SK-N-MC (cell line): ENCODE measurements around the gene DPYSL4.

Experiments used
- DNase-seq: peaks from one replicate; pipeline ENCODE4 v3.0.0-alpha.2; 2011; ENCODE audit warnings: low read depth, low spot score
- H3K27ac ChIP-seq: fragments of 200-600 bp; sonication (generic); 2 replicates; pipeline ENCODE4 v1.5.1; 2016; ENCODE audit warnings: mixed run types
- H3K36me3 ChIP-seq: fragments of 200-600 bp; sonication (generic); 2 replicates; pipeline ENCODE4 v1.6.1; 2017; ENCODE audit warnings: antibody characterized with exemption, low read length, mixed read lengths; ENCODE audit not compliant: insufficient read depth
- H3K4me3 ChIP-seq: fragments of 200-600 bp; sonication (generic); 2 replicates; pipeline ENCODE4 v1.5.1; 2016
- H3K9ac ChIP-seq: fragments of 200-600 bp; sonication (generic); 2 replicates; pipeline ENCODE4 v1.8.0; 2017; ENCODE audit warnings: mixed run types, mixed read lengths; ENCODE audit not compliant: insufficient read length
- H3K9me3 ChIP-seq: fragments of 200-600 bp; sonication (generic); 2 replicates; pipeline ENCODE4 v1.6.1; 2017; ENCODE audit warnings: low read depth, mild to moderate bottlenecking, antibody characterized with exemption, low read length, moderate library complexity, mixed read lengths
- EZH2 ChIP-seq: fragments of 200-600 bp; sonication (generic); IDR thresholded peaks from one replicate; pipeline ENCODE4 v1.6.1; 2017; ENCODE audit warnings: antibody characterized with exemption
- FOXP2 ChIP-seq: optimal IDR thresholded peaks from 2 replicates; pipeline ENCODE3; 2011; ENCODE audit warnings: mild to moderate bottlenecking, moderate library complexity; ENCODE audit not compliant: insufficient read depth; ENCODE audit errors: extremely low read length, control extremely low read depth
- POLR2AphosphoS5 ChIP-seq: IDR thresholded peaks from 2 replicates; pipeline ENCODE4 v1.6.1; 2012; ENCODE audit warnings: mild to moderate bottlenecking, low read depth, low read length, borderline replicate concordance

DPYSL4 gene

DNA sequence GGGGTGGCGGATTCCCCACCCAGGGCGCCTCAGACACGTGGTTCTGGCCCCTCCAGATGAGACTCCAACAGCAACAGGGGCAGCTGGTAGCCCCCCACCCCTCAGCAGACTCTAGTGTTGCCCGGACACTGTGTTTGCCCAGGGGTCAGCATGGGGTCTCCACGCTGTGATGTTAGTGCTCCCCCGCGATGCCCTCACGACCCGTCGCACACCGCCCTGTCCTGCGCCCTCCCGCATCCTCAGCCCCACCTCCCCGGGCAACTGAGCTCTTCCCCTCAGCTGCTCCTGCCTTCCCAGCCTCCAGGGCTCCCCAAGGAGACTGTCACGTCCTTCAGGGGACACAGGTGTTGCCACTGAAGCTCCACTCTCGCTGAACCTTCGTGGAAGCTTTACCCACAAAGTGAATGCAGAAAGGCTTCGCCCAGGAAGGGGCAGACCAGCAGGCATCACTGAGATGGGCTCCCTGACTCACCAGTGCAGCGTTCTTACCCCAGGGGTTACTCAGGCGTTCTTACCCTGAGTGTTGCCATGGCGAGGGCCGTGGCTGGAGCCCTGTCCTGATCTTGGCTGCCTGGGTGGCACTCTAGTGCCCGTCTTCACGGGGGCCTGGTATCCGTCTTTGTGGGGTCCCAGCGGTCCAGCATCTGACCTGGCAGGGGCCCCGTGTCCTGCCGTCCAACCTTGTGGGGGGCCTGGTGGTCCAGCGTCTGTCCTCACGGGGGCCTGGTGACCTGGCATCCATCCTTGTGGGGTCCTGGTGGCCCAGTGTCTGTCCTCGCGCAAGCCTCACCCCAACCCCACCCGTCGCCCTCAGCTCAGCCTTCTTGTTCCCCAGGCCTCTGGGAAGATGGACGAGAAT lies 14.6 kb downstream of the DPYSL4 start:
- DNase-seq, result no peak
- Histone ChIP-seq H3K9me3 (no peaks in the 10 kb centered on the region), H3K36me3 (no peaks in the 10 kb centered on the region), H3K9ac (no peak overlapping the region), H3K27ac (no peak overlapping the region), H3K4me3 (no peak overlapping the region)
- TF ChIP-seq FOXP2 (no peak), EZH2 (no peak), POLR2AphosphoS5 (no peak)

DNA sequence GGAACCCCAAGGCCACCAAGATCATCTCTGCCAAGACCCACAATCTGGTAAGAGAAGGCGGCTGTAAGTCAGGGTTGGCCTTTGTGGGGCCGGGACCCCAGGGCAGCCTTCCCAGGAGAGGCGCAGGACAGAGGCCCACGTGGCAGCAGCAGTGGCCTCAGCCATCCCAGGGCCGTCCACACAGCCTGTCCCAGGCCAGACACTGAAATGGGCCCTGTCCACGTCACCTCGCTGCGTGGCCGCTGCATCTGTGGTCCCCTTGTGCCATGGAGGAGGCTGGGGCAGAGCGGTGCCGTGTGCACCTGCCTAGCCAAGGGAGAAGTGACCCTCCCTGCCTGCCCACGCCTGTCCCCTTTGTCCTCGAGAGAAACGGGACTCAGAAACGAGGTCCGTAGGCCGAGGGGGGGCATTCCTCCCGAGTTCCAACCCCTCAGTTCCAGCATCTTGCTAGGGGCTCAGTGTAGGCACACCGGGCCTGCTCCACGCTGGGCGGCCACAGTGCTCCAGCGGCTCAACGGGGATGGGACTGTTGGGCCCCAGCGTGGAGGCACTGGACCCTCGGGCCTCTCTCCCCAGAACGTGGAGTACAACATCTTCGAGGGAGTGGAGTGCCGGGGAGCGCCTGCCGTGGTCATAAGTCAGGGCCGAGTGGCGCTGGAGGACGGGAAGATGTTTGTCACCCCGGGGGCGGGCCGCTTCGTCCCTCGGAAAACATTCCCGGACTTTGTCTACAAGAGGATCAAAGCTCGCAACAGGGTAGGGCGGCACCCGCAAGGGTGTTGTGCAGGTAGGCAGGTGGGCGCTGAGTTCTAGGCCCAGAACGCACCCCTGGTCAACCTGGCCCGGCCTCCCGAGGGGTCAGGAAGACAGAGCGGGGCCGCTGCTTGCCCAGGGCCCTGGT lies 15.6 kb downstream of the DPYSL4 start:
- no peaks in the 10 kb centered on the region for H3K36me3 ChIP-seq
- H3K27ac ChIP-seq, result no peak overlapping the region
- H3K4me3 ChIP-seq, result no peak overlapping the region
- TF ChIP-seq POLR2AphosphoS5 (no peak), FOXP2 (no peak), EZH2 (no peak)
- no peaks in the 10 kb centered on the region for H3K9me3 ChIP-seq
- DNase-seq, result no peak
- no peak overlapping the region for H3K9ac ChIP-seq

DNA sequence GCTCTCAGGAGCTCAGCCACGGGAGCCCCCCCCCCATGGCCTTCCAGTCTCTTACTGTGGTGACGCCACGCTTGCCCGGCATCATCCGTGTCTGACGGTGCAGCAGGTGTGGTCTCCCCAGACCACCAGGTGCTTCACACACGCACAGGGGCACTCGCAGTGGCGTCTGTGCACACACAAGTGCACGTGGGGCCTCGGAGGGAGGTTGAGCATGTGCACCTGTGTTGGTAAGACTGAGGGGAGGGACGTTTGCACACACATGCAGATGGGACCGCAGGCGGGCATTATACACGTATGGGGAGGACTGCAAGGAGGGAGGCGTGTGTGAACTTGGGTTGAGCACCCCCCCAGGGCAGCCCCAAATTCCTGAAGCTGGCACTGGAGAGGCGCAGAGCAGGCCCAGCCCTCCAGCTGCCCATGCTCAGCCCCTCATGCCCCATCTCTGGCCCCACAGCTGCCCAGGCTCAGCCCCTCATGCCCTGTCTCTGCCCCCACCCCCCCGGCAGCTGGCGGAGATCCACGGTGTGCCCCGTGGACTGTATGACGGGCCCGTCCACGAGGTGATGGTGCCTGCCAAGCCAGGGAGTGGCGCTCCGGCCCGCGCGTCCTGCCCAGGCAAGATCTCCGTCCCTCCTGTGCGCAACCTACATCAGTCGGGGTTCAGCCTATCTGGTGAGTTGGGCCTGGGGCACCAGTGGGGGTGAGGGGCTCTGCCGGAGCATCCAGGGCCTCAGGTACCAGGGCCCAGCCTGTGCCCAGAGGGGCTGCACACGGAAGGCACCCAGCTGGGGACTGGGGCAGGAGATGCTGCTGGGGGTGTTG lies 16.7 kb downstream of the DPYSL4 start:
- Histone ChIP-seq H3K4me3 (no peak overlapping the region), H3K9ac (no peak overlapping the region), H3K36me3 (no peaks in the 10 kb centered on the region), H3K27ac (no peak overlapping the region), H3K9me3 (no peaks in the 10 kb centered on the region)
- DNase-seq, result no peak
- TF ChIP-seq EZH2 (no peak), FOXP2 (no peak), POLR2AphosphoS5 (no peak)

DNA sequence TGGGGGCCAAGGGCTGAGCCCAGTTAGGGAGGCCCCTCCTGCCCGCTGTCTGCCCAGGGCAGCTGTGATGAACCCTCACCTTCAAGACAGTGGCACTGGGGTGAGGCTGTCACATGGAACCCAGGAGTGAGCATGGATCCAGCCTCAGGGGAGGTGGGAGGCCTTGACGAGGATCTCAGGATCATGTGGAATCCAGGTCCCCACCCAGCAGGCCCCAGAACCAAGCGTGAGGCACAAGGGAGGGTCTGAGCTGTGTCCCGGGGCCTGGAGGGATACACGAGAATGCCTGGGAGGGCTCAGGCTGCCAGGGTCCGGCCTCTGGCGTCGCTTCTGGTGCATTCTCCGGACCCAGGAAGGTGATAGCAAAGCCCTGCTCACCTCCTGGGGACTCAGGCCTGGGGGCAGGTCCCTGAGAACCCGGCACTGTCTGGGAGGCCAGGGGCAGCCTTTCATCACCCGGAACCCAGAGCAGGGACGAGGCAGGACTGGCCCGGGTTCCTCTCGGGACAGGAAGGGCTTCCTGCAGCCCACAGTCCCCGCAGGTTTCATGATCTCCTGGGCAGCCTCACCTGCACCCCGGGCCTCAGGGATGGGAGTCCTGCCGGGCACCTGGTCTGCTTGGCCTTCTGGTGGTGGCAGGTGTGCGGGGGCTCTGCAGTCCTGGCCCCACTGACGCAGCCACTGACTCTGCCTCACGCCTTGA lies 17.5 kb downstream of the DPYSL4 start:
- no peaks in the 10 kb centered on the region for H3K9me3 ChIP-seq
- no peak overlapping the region for H3K9ac ChIP-seq
- no peaks in the 10 kb centered on the region for H3K36me3 ChIP-seq
- no peak for DNase-seq
- TF ChIP-seq FOXP2, result no peak
- H3K4me3 ChIP-seq, result no peak overlapping the region
- no peak overlapping the region for H3K27ac ChIP-seq

DNA sequence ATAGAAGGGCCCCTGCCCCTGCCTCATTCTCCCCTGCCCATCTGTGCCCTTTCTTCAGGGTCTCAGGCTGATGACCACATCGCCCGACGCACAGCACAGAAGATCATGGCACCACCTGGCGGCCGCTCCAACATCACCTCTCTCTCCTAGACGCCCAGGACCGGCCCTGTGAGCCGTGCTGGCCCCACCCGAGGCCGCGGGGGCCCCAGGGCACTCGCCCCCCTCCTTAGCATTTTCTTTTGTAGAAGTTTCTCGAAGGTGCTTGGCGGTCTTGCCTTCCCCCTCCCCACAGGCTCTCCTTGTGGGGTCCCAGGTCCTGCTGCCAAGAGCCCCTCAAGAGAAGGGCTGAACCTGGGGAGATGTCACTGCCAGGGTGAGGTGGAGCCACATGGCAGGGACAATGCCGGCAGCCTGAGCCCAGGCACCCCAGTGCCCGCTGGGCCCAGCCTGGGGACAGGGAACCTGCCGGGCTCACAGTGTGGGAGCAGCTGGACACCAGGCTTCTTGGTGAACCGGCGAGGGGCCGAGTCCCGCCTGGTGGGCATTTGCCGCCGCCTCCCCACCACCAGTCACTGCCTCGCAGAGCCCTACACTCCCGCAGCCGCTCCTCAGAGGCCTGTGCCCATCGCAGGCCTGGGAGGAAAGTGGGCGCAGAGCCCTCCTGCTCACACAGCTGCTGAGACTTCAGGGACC lies 18.2 kb downstream of the DPYSL4 start:
- TF ChIP-seq POLR2AphosphoS5 (no peak), FOXP2 (no peak), EZH2 (no peak)
- no peak overlapping the region for H3K27ac ChIP-seq
- H3K36me3 ChIP-seq, result no peaks in the 10 kb centered on the region
- no peak for DNase-seq
- H3K4me3 ChIP-seq, result no peak overlapping the region
- H3K9ac ChIP-seq, result no peak overlapping the region
- no peaks in the 10 kb centered on the region for H3K9me3 ChIP-seq

DNA sequence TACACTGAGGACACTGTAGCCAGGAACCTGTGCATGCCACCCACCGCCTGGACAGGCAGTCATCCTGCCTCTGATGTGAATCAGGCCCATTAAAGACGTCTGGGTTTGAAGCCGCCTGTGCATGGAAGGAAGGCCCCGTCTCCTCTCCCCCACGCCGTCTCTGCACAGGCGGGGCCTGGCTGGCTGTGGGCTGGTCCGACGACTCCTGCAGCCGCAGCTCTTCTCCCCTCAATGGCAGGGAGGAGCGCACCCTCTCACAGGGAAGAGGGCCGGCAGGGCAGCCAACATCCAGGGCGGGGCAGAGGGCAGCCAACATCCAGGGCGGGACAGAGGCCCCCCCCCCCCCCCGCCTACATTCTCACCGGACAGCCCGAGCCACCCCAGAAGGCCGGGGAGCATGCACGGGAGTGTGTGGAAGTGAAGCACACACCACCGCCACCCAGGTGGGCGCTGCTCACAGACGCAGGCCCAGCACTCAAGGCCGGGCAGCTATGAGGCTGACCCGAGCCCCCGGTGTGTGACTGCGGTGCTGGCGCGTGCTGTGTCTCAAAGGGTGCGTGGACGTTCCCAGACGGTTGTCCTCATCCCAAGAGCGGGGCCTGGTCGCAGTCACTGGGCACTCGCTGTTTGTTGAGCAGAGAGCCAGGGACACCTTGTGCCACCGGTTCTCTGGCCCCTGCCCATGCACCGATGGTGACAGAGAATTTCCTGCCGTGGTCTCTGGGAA lies 19.1 kb downstream of the DPYSL4 start:
- Histone ChIP-seq H3K9ac (no peak overlapping the region), H3K27ac (no peak overlapping the region), H3K9me3 (no peaks in the 10 kb centered on the region), H3K36me3 (no peaks in the 10 kb centered on the region), H3K4me3 (no peak overlapping the region)
- TF ChIP-seq FOXP2 (no peak), EZH2 (no peak), POLR2AphosphoS5 (no peak)
- DNase-seq, result no peak

DNA sequence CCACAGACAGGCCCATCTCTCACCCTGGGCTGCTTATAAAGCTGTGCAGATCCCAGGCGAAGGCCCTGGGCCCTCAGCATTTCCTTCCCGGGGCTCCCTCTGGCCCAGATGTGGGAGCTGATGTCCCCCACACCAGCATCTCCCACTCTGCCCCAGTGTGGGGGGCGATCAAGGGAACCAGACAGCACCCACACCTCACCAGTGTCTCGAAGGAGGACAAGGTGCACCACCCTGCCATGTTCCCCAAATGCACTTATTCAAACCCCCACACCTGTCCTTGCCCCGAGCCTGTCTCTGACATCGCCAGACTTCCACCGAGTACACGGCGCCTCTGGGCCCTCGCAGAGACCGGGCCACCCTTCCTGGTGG lies 19.6 kb downstream of the DPYSL4 start:
- TF ChIP-seq EZH2, result no peak
- no peak for TF ChIP-seq POLR2AphosphoS5
- TF ChIP-seq FOXP2, result no peak

More for the DNA sequence above, 19.6 kb downstream of the DPYSL4 start:
- Histone ChIP-seq H3K9me3 (no peaks in the 10 kb centered on the region), H3K36me3 (no peaks in the 10 kb centered on the region), H3K27ac (no peak overlapping the region), H3K9ac (no peak overlapping the region), H3K4me3 (no peak overlapping the region)
- no peak for DNase-seq
